Measurements from ENCODE around the gene ZBTB44. TPM values are rescaled to one million over a fixed set of nuclear protein-coding genes. Genes with fewer than 3 reads are reported as not detected.

Gene ZBTB44
- total and polyA plus RNA-seq, 4 donors: 4.7 to 33.9 (median 17.0) TPM

DNA sequence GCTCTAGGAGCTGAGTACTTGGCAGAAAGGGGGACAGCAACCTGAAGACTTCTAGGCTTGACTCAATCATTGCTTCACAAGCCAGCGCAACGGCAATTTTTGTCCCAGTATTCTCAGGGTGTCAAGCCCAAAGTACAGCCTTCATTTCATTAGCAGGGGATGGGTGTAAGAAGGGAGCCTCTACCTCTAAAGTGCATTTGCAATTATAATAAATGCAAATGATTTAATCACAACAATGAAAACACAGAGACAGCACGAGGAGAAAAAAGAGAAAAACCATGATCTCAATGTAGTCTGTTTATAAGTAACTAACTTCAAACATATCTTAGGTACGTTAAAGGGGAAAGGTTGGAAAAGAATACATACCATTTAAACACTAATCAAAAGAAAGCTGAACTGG is 34.7 kb downstream of the ZBTB44 start:
- 76% methylated on average over 4 of the region's 4 CpGs for WGBS
- no peak overlapping the region for H3K27ac ChIP-seq (ENCODE audit: low read depth in 1 of 2, low read length in 2 of 2)
- peaks cover 0 to 6% (median under 1%) of the 10 kb centered on the region in 4 donors for H3K4me1 ChIP-seq (ENCODE audit: control insufficient read depth in 4 of 4, insufficient read depth in 4 of 4, low read length in 3 of 4)
- H3K4me3 ChIP-seq (ENCODE audit: low read depth in 1 of 3, low read length in 3 of 3): no peak overlapping the region
- H3K9ac ChIP-seq (ENCODE audit: low read depth in 1 of 2, low read length in 2 of 2): no peak overlapping the region
- no peaks in the 10 kb centered on the region for H3K36me3 ChIP-seq (ENCODE audit: control insufficient read depth in 4 of 4, insufficient read depth in 3 of 4, low read depth in 1 of 4, low read length in 3 of 4)
- no peak for TF ChIP-seq RXRA (IDR thresholded peaks at IDR 0.05)
- no peak for TF ChIP-seq FOXA1 (IDR thresholded peaks at IDR 0.05)
- TF ChIP-seq HNF4G (IDR thresholded peaks at IDR 0.05): no peak
- TF ChIP-seq SP1 (IDR thresholded peaks at IDR 0.05): no peak
- TF ChIP-seq, protein P1, sequence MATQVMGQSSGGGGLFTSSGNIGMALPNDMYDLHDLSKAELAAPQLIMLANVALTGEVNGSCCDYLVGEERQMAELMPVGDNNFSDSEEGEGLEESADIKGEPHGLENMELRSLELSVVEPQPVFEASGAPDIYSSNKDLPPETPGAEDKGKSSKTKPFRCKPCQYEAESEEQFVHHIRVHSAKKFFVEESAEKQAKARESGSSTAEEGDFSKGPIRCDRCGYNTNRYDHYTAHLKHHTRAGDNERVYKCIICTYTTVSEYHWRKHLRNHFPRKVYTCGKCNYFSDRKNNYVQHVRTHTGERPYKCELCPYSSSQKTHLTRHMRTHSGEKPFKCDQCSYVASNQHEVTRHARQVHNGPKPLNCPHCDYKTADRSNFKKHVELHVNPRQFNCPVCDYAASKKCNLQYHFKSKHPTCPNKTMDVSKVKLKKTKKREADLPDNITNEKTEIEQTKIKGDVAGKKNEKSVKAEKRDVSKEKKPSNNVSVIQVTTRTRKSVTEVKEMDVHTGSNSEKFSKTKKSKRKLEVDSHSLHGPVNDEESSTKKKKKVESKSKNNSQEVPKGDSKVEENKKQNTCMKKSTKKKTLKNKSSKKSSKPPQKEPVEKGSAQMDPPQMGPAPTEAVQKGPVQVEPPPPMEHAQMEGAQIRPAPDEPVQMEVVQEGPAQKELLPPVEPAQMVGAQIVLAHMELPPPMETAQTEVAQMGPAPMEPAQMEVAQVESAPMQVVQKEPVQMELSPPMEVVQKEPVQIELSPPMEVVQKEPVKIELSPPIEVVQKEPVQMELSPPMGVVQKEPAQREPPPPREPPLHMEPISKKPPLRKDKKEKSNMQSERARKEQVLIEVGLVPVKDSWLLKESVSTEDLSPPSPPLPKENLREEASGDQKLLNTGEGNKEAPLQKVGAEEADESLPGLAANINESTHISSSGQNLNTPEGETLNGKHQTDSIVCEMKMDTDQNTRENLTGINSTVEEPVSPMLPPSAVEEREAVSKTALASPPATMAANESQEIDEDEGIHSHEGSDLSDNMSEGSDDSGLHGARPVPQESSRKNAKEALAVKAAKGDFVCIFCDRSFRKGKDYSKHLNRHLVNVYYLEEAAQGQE (IDR thresholded peaks at IDR 0.05): no peak
- TF ChIP-seq, protein P2, sequence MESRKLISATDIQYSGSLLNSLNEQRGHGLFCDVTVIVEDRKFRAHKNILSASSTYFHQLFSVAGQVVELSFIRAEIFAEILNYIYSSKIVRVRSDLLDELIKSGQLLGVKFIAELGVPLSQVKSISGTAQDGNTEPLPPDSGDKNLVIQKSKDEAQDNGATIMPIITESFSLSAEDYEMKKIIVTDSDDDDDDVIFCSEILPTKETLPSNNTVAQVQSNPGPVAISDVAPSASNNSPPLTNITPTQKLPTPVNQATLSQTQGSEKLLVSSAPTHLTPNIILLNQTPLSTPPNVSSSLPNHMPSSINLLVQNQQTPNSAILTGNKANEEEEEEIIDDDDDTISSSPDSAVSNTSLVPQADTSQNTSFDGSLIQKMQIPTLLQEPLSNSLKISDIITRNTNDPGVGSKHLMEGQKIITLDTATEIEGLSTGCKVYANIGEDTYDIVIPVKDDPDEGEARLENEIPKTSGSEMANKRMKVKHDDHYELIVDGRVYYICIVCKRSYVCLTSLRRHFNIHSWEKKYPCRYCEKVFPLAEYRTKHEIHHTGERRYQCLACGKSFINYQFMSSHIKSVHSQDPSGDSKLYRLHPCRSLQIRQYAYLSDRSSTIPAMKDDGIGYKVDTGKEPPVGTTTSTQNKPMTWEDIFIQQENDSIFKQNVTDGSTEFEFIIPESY (IDR thresholded peaks at IDR 0.05): no peak
- no peak for TF ChIP-seq YY1 (IDR thresholded peaks at IDR 0.05)
- TF ChIP-seq, protein P3, sequence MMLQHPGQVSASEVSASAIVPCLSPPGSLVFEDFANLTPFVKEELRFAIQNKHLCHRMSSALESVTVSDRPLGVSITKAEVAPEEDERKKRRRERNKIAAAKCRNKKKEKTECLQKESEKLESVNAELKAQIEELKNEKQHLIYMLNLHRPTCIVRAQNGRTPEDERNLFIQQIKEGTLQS (IDR thresholded peaks at IDR 0.05): no peak
- no peak for TF ChIP-seq FOXA2 (IDR thresholded peaks at IDR 0.05)
- H3K9me3 ChIP-seq (ENCODE audit: control insufficient read depth in 4 of 4, low read length in 3 of 4): no peaks in the 10 kb centered on the region
- no peaks in the 10 kb centered on the region for H3K27me3 ChIP-seq (ENCODE audit: control insufficient read depth in 4 of 4, insufficient read depth in 4 of 4, low read length in 3 of 4)
- DNase-seq (ENCODE audit: low spot score): no peak

DNA sequence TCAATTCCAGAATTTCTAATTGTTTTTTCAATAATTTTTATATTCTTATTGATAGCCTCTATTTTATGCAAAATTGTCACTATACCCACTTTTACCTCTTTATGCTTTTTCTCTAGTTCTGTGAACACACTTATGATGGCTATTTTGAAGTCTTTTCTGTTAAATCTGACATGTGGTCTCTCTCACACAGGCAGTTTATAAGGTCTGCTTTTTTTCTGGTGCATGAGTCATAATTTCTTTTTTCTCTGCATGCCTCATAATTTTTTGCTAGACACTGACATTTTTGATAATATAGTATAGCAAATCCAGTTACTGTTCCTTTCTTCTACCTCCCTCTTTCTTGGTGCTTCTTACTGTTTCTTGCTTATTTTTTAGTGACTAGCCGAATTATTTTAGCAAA is 36.0 kb downstream of the ZBTB44 start:
- DNase-seq (ENCODE audit: low spot score): no peak
- Histone ChIP-seq H3K4me1 (ENCODE audit: control insufficient read depth in 4 of 4, insufficient read depth in 4 of 4, low read length in 3 of 4) (peaks cover 0 to 6% (median under 1%) of the 10 kb centered on the region in 4 donors), H3K36me3 (ENCODE audit: control insufficient read depth in 4 of 4, insufficient read depth in 3 of 4, low read depth in 1 of 4, low read length in 3 of 4) (no peaks in the 10 kb centered on the region), H3K27ac (ENCODE audit: low read depth in 1 of 2, low read length in 2 of 2) (no peak overlapping the region), H3K27me3 (ENCODE audit: control insufficient read depth in 4 of 4, insufficient read depth in 4 of 4, low read length in 3 of 4) (no peaks in the 10 kb centered on the region), H3K4me3 (ENCODE audit: low read depth in 1 of 3, low read length in 3 of 3) (no peak overlapping the region), H3K9ac (ENCODE audit: low read depth in 1 of 2, low read length in 2 of 2) (no peak overlapping the region), H3K9me3 (ENCODE audit: control insufficient read depth in 4 of 4, low read length in 3 of 4) (no peaks in the 10 kb centered on the region)
- 98% methylated on average over 1 of the region's 1 CpG for WGBS
- no peak for TF ChIP-seq YY1 (IDR thresholded peaks at IDR 0.05)
- TF ChIP-seq NR2F2 (IDR thresholded peaks at IDR 0.05): no peak
- no peak for TF ChIP-seq GABPA (IDR thresholded peaks at IDR 0.05 in 1 of 2, conservative IDR thresholded peaks at IDR 0.05 in 1 of 2)
- TF ChIP-seq SP1 (IDR thresholded peaks at IDR 0.05): no peak
- TF ChIP-seq, protein P1 (IDR thresholded peaks at IDR 0.05): no peak
- TF ChIP-seq FOXA1 (IDR thresholded peaks at IDR 0.05): no peak
- no peak for TF ChIP-seq JUND (IDR thresholded peaks at IDR 0.05)
- no peak for TF ChIP-seq FOXA2 (IDR thresholded peaks at IDR 0.05)
- no peak for TF ChIP-seq HNF4G (IDR thresholded peaks at IDR 0.05)
- TF ChIP-seq, protein P2 (IDR thresholded peaks at IDR 0.05): no peak
- TF ChIP-seq, protein P4, sequence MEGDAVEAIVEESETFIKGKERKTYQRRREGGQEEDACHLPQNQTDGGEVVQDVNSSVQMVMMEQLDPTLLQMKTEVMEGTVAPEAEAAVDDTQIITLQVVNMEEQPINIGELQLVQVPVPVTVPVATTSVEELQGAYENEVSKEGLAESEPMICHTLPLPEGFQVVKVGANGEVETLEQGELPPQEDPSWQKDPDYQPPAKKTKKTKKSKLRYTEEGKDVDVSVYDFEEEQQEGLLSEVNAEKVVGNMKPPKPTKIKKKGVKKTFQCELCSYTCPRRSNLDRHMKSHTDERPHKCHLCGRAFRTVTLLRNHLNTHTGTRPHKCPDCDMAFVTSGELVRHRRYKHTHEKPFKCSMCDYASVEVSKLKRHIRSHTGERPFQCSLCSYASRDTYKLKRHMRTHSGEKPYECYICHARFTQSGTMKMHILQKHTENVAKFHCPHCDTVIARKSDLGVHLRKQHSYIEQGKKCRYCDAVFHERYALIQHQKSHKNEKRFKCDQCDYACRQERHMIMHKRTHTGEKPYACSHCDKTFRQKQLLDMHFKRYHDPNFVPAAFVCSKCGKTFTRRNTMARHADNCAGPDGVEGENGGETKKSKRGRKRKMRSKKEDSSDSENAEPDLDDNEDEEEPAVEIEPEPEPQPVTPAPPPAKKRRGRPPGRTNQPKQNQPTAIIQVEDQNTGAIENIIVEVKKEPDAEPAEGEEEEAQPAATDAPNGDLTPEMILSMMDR (IDR thresholded peaks at IDR 0.05; ENCODE audit: low read depth, low read length, missing input control): no peak
- no peak for TF ChIP-seq EGR1 (IDR thresholded peaks at IDR 0.05; ENCODE audit: low read depth in 2 of 2)
- TF ChIP-seq, protein P3 (IDR thresholded peaks at IDR 0.05): no peak
- no peak for TF ChIP-seq HNF4A (conservative IDR thresholded peaks at IDR 0.05)
- TF ChIP-seq, protein P5, sequence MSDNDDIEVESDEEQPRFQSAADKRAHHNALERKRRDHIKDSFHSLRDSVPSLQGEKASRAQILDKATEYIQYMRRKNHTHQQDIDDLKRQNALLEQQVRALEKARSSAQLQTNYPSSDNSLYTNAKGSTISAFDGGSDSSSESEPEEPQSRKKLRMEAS (IDR thresholded peaks at IDR 0.05): no peak
- TF ChIP-seq TAF1 (conservative IDR thresholded peaks at IDR 0.05): no peak
- no peak for TF ChIP-seq RXRA (IDR thresholded peaks at IDR 0.05)
